Right ventricle myocardium inferior (tissue), 1 donor: ENCODE results near the gene TMEM232. TPM values are rescaled to one million over a fixed set of nuclear protein-coding genes. Genes with fewer than 3 reads are reported as not detected.
"Not testable (repeated sequence)": the region's sequence is repeated elsewhere in the genome, so short reads cannot be mapped to it uniquely, and the experiment has no call there.

ENCODE experiments used
- ATAC-seq: fragments of 200-7000 bp; cut with Tn5 transposase; one replicate; pipeline ENCODE4 v1.9.1; 2020; ENCODE audit warnings: mild to moderate bottlenecking, moderate library complexity
- DNase-seq: peaks from one replicate; pipeline ENCODE4 v3.0.0; 2021; ENCODE audit errors: missing footprints
- intact Hi-C: fragments of 100-400 bp; cut with DNase I; formaldehyde crosslinking; loops from one replicate; pipeline ENCODE4 v1.11.0; 2022
- long read RNA-seq: library from polyadenylated mRNA; unstranded; transcript quantifications from one replicate; pipeline ENCODE4 v2.0.0, GENCODE V29; 2021
- total RNA-seq: library from RNA; stranded (reverse); fragmentation: NEBNext Ultra II Directional; extraction: Animal tissue kit (Norgen Biotek cat#: 25700); gene quantifications from one replicate; pipeline ENCODE4 v1.2.1, GENCODE V29; 2021
- donor health status: DM: no; HTN: yes; CAD: no; lungs with severe emphysema.

The TMEM232 gene
- total RNA-seq: 1.4 TPM
- long read RNA-seq, partial matches to known transcripts: 0 of 1 reads
- long read RNA-seq, other reads (novel, unspliced or antisense): 1 of 1 reads

DNA sequence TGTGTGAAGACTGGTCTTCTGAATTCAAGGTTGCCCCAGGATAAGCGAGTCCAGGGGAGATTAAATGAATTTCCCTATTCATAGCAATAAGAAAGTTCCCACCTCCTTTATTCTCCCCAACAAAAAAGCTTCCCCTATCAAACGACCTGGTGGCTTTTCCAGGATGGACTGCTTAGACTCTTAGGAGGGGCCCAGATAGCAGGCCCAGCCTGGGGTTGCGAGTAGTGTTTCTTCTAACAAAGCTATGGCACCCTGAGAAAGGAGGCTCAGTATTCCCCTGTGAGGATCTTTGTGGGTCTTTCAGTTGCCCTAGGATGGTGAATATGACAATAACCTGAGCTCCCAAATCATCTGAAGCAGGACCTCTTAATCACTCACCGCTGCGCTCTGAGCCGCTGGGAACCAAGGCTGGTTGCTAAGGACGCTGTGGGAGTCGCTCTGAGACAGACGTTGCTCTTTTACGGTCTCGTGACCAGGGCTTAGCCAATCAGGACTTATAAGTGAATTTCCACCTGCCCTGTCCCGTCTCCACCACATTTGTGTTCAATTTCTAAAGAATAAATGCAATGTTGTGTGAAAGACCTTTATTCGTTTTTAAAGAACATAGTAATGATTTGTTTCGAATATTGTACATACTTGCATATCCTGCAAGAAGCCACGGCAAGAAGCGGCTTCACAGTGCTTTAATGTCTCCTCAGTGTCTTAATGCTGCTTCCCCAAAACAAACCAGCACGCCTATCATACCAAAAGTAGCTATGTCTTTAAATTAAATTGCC, at the start of gene TMEM232:
TMEM232 (minus strand) TSS at position 423 of the 776 bp plus-strand sequence. CDS start 59,319 bp downstream, outside the sequence.
- DNase-seq: peak; percentile 78
- peak; percentile 98 for ATAC-seq

DNA sequence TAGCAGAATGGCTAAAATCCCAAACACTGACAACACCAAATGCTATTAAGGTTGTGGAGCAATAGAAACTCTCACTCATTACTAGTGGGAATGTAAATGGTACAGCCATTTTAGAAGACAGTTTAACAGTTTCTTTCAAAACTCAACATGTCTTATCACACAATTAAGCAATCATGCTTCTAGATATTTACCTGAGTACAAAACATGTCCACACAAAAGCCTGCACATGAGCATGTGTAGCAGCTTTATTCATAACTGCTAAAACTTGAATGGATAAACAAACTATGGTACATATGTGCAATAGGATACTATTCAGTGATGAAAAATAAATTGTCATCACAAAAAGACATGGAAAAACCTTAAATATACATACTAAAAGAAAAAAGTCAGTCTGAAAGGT, 43.8 kb upstream of the TMEM232 start:
- intact Hi-C loops: no loop called here
- no peak for ATAC-seq
- no peak for DNase-seq

More for the DNA sequence above, at the start of gene TMEM232:
- intact Hi-C loops: no loop called here

DNA sequence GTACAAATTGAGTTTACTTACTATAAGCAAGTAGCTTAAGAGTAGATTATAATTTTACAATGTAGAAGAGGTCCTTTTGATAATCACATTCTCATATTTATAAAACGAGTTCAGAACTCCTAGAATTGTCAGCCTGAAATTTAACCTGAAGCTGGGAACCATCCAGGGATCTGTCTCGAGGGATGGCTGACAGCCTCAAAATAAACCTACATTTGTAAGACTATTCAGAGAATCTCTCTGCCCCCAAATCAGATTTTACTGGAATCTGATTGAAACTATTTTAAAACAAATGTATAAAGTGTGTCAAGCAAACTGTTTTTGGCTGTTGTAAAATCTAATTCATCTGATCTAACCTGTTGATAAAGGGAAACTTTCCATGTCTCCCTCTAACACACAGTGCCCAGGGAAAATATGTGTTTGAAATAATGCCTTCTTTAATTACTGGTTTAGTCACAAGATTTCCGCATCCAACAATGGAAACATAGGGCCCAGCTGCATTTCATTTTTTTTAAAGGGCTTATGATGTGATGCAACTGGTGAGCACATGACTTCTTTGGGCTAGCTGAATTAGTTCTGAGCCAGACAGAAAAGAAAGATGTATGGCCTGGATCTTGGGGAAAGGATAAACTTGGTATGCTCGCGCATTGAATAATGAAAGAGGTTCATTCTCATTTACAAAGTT, 42.7 kb upstream of the TMEM232 start:
- intact Hi-C loops: no loop called here
- DNase-seq: no peak
- no peak for ATAC-seq

- ATAC-seq: no peak
- no peak for DNase-seq
- intact Hi-C loops: no loop called here
Observed at GRCh38 chr5:110768138-110768860, 41.8 kb upstream of the TMEM232 start.

GRCh38 chr5:110760158-110760557, 33.7 kb upstream of the TMEM232 start:
- intact Hi-C loops: no loop called here
- DNase-seq (no peak), ATAC-seq (no peak)

GRCh38 chr5:110757118-110757729, 30.8 kb upstream of the TMEM232 start:
- intact Hi-C loops: loop anchor here (10.0 kb wide), 1 partner anchor 338 kb away; the partner anchor contains the start of gene WDR36
- no peak for ATAC-seq
- DNase-seq: no peak

GRCh38 chr5:110754181-110754580, 27.7 kb upstream of the TMEM232 start:
- intact Hi-C loops: loop anchor here (10.0 kb wide), 1 partner anchor 341 kb away; the partner anchor contains the start of gene WDR36
- no peak for ATAC-seq
- no peak for DNase-seq

DNA sequence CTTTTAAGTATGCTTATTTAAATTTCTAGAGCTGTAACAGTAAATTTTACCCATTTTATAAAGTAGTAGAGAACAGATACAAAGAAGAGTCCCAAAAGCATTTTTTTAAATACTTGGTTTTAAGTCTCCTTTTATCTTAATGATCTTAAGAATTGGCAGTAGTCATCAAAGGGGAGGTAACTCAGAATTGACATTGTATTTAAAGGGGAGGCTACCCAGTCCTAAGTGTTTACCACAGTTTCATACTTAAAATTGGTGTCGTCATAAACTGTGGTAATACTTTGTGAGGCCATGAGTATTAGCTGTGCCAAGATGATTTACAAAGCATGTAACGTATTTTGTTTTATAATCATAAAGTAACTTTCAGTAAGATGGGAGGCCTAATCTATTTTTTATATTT, 27.1 kb upstream of the TMEM232 start:
- ATAC-seq (no peak), DNase-seq (no peak)
- intact Hi-C loops: loop anchor here (10.0 kb wide), 1 partner anchor 341 kb away; the partner anchor contains the start of gene WDR36

GRCh38 chr5:110752953-110753352, 26.5 kb upstream of the TMEM232 start:
- no peak for ATAC-seq
- no peak for DNase-seq
- intact Hi-C loops: loop anchor here (10.0 kb wide), 1 partner anchor 342 kb away; the partner anchor contains the start of gene WDR36

- intact Hi-C loops: loop anchor here (10.0 kb wide), 1 partner anchor 343 kb away; the partner anchor contains the start of gene WDR36
- no peak for DNase-seq
- no peak for ATAC-seq
Observed at GRCh38 chr5:110751902-110752762, 25.7 kb upstream of the TMEM232 start.

DNA sequence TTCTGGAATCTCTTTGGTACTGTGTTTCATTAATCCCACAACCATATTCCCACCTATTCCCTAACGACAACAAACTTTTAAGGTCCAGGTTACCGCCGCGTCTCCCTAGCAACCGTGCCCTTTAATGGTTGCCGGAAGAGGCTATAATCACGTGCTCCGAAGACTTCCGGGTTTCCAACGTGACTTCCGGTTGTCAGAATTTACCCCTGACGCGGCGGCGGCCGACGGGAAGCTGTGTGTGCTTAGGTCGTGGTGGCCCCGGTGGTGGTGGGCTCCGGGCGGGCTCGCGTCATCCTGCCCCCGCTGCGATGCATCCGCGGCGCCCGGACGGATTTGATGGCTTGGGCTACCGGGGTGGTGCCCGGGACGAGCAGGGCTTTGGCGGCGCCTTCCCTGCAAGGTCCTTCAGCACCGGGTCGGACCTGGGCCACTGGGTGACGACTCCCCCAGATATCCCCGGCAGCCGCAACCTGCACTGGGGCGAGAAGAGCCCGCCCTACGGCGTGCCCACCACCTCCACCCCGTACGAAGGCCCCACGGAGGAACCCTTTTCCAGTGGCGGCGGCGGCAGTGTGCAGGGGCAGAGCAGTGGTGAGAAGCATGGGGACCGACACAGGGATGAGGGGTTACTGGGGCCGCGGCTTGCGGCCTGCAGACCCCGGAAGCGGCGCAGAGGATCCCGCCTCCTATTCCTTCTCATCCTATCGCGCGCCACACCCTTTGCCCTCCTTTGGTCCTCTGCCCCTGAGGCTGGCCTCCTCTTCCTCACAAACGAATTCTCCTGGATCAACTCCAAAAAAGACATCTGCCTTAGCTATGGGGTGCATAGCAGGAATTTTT, 12.6 kb upstream of the TMEM232 start, which contains the start of gene SLC25A46:
SLC25A46 (plus strand) TSS at position 196 of the 840 bp plus-strand sequence; CDS start at position 309, 113 bp downstream.
- peak; percentile 92 for DNase-seq
- intact Hi-C loops: no loop called here
- ATAC-seq: peak; percentile 97

DNA sequence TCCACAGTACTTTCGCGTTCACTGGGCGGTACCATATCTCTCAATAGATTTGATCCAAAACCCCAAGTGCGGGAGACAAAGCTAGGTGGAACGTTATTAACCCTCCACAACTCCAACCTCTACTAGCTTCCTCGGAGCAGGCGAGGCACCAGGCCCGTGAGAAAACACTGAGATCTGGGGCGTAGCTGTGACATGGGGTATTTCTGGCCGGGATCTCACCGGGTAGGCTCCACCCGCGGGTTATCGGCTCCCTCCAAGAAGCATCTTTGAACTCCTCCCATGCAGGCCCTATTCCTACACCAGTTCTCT, 12.0 kb upstream of the TMEM232 start:
- DNase-seq (peak; percentile 76), ATAC-seq (peak; percentile 75)
- intact Hi-C loops: no loop called here

DNA sequence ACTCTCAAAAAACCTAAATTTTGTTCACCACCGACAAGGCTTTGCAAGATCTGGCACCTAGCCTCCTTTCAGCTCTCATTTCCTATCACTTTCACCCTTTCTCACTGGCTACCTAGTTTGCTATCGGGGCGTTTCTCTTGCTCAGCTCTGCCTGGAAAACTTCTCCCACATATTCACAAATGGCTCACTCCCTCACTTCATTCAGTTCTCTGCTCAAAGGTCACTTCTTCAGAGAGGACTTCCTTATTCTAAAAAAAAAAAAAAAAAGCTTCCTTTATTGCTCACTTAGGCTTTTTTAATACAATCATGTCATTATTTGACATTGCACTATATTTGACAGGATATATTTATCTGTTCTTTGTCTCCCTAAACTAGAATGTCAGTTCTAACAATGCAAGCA, 10.3 kb upstream of the TMEM232 start:
- no peak for ATAC-seq
- intact Hi-C loops: no loop called here
- DNase-seq: no peak

- intact Hi-C loops: no loop called here
- ATAC-seq: no peak
Observed at GRCh38 chr5:110735556-110735955, 9.1 kb upstream of the TMEM232 start.

DNA sequence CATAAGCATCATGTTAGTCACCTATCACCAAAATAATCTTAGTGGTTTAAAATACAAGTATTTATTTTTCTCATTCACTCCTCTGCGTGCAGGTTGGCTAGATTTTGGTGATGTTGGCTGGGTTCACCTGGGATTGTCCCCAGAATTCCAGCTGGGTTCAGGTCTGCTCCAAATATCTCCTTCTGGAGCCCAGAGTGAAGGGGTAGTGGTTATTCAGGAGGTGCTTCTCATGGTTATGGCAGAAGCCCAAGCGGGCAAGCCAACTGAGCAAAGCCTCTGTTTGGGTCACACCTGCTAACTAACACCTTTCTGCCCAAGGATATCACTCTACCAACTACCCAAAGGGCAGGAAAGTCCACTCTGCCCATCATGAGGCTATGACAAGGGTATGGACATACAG, 7.6 kb upstream of the TMEM232 start:
- ATAC-seq: no peak
- DNase-seq: no peak
- intact Hi-C loops: no loop called here

More at GRCh38 chr5:110735556-110735955, 9.1 kb upstream of the TMEM232 start:
- no peak for DNase-seq

GRCh38 chr5:110731499-110731898, 5.0 kb upstream of the TMEM232 start:
- intact Hi-C loops, DNase-seq, ATAC-seq: not testable (repeated sequence)

GRCh38 chr5:110727025-110727314, 499 bp upstream of the TMEM232 start:
- peak; percentile 44 for ATAC-seq
- intact Hi-C loops: no loop called here
- no peak for DNase-seq
